Ishikawa (cell line): Measurements from ENCODE around the gene ARID4A.

ENCODE experiments used
- CEBPB ChIP-seq: IDR thresholded peaks from 2 replicates; pipeline ENCODE4 v1.6.1; 2012
- CREB1 ChIP-seq: IDR thresholded peaks from 2 replicates; pipeline ENCODE4 v1.6.1; 2012; ENCODE audit warnings: low read depth
- EGR1 ChIP-seq: IDR thresholded peaks from 2 replicates; pipeline ENCODE4 v1.6.1; 2012
- EP300 ChIP-seq: IDR thresholded peaks from 2 replicates; pipeline ENCODE4 v1.6.1; 2012; ENCODE audit warnings: borderline replicate concordance
- FOXM1 ChIP-seq: IDR thresholded peaks from 2 replicates; pipeline ENCODE4 v1.6.1; 2012; ENCODE audit warnings: low read depth, borderline replicate concordance
- MAX ChIP-seq: IDR thresholded peaks from 2 replicates; pipeline ENCODE4 v1.6.1; 2012
- NFIC ChIP-seq: IDR thresholded peaks from 2 replicates; pipeline ENCODE4 v1.6.1; 2012
- RAD21 ChIP-seq: IDR thresholded peaks from 2 replicates; pipeline ENCODE4 v1.6.1; 2012; ENCODE audit warnings: low read depth
- REST ChIP-seq: IDR thresholded peaks from 2 replicates; pipeline ENCODE4 v1.6.1; 2012; ENCODE audit warnings: low read depth, mild to moderate bottlenecking
- TAF1 ChIP-seq: IDR thresholded peaks from 2 replicates; pipeline ENCODE4 v1.6.1; 2012; ENCODE audit warnings: low read depth, mild to moderate bottlenecking
- TCF12 ChIP-seq: IDR thresholded peaks from 2 replicates; pipeline ENCODE4 v1.6.1; 2012; ENCODE audit warnings: low read depth
- TEAD4 ChIP-seq: IDR thresholded peaks from 2 replicates; pipeline ENCODE4 v1.6.1; 2012
- USF1 ChIP-seq: IDR thresholded peaks from 2 replicates; pipeline ENCODE4 v1.6.1; 2012
- YY1 ChIP-seq: IDR thresholded peaks from 2 replicates; pipeline ENCODE4 v1.6.1; 2012; ENCODE audit warnings: low read depth
- ZBTB7A ChIP-seq: IDR thresholded peaks from 2 replicates; pipeline ENCODE4 v1.6.1; 2012; ENCODE audit warnings: low read depth

The ARID4A gene

GRCh38 chr14:58376791-58377190 lies 78.4 kb downstream of the ARID4A start:
- TF ChIP-seq CREB1 (no peak), RAD21 (no peak)

GRCh38 chr14:58390830-58391229 lies 92.5 kb downstream of the ARID4A start:
- TF ChIP-seq REST (no peak), EP300 (no peak), CEBPB (no peak), ZBTB7A (no peak), USF1 (no peak), FOXM1 (no peak), YY1 (no peak), MAX (no peak), EGR1 (no peak), RAD21 (no peak), CREB1 (no peak), NFIC (no peak), TAF1 (no peak), TCF12 (no peak), TEAD4 (no peak)

- no peak for TF ChIP-seq NFIC
- TF ChIP-seq CEBPB = no peak
- no peak for TF ChIP-seq EP300
Observed at GRCh38 chr14:58395562-58395811, 97.1 kb downstream of the ARID4A start.

- no peak for TF ChIP-seq NFIC
- TF ChIP-seq ZBTB7A = no peak
- TF ChIP-seq USF1 = no peak
- TF ChIP-seq FOXM1 = no peak
- peak; percentile 37; the same call in 1 of the 2 replicates for TF ChIP-seq RAD21
- TF ChIP-seq YY1 = no peak
- no peak for TF ChIP-seq EP300
- no peak for TF ChIP-seq TAF1
- peak; percentile 93 for TF ChIP-seq MAX
- no peak for TF ChIP-seq EGR1
- no peak for TF ChIP-seq CEBPB
- TF ChIP-seq TCF12 = no peak
Observed at GRCh38 chr14:58395812-58396788, 97.7 kb downstream of the ARID4A start, which contains the start of gene TOMM20L. TOMM20L (plus strand) TSS chr14:58395930; CDS start chr14:58395958, 28 bp downstream.

- no peak for TF ChIP-seq TCF12
- TF ChIP-seq CEBPB = no peak
- TF ChIP-seq CREB1 = no peak
- no peak for TF ChIP-seq TEAD4
- no peak for TF ChIP-seq ZBTB7A
- TF ChIP-seq NFIC = no peak
- no peak for TF ChIP-seq RAD21
- TF ChIP-seq USF1 = no peak
- TF ChIP-seq EP300 = no peak
- no peak for TF ChIP-seq YY1
- no peak for TF ChIP-seq TAF1
- no peak for TF ChIP-seq REST
- TF ChIP-seq EGR1 = no peak
- no peak for TF ChIP-seq FOXM1
- no peak for TF ChIP-seq MAX
Observed at GRCh38 chr14:58397156-58397555, 98.8 kb downstream of the ARID4A start.
